ENCODE data around the gene CEACAM5. TPM values are rescaled to one million over a fixed set of nuclear protein-coding genes. Genes with fewer than 3 reads are reported as not detected.
"Not testable (repeated sequence)": the region's sequence is repeated elsewhere in the genome, so short reads cannot be mapped to it uniquely, and the experiment has no call there.

The CEACAM5 gene
- polyA plus RNA-seq, 1 donor from 2014 or later = not detected

DNA sequence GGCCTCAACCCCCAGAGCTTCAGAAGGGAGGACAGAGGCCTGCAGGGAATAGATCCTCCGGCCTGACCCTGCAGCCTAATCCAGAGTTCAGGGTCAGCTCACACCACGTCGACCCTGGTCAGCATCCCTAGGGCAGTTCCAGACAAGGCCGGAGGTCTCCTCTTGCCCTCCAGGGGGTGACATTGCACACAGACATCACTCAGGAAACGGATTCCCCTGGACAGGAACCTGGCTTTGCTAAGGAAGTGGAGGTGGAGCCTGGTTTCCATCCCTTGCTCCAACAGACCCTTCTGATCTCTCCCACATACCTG is 969 bp upstream of the CEACAM5 start:
- Mint-ChIP-seq H3K27me3 (peaks cover 20% of the 10 kb centered on the region), H3K9me3 (peaks cover 0 to 2% (median 0%) of the 10 kb centered on the region in 3 donors), H3K27ac (no peak overlapping the region), H3K36me3 (no peaks in the 10 kb centered on the region), H3K4me1 (peaks cover 0 to 6% (median 1%) of the 10 kb centered on the region in 3 donors), H3K4me3 (no peak overlapping the region)

DNA sequence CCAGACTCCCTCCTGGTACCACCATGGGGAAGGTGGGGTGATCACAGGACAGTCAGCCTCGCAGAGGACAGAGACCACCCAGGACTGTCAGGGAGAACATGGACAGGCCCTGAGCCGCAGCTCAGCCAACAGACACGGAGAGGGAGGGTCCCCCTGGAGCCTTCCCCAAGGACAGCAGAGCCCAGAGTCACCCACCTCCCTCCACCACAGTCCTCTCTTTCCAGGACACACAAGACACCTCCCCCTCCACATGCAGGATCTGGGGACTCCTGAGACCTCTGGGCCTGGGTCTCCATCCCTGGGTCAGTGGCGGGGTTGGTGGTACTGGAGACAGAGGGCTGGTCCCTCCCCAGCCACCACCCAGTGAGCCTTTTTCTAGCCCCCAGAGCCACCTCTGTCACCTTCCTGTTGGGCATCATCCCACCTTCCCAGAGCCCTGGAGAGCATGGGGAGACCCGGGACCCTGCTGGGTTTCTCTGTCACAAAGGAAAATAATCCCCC is 505 bp upstream of the CEACAM5 start:
- H3K9me3 Mint-ChIP-seq = peaks cover 0 to 2% (median 0%) of the 10 kb centered on the region in 3 donors
- peaks cover 19% of the 10 kb centered on the region for H3K27me3 Mint-ChIP-seq
- no peaks in the 10 kb centered on the region for H3K36me3 Mint-ChIP-seq
- H3K4me3 Mint-ChIP-seq = no peak overlapping the region
- H3K27ac Mint-ChIP-seq = no peak overlapping the region
- H3K4me1 Mint-ChIP-seq = peaks cover 0 to 6% (median 1%) of the 10 kb centered on the region in 3 donors

DNA sequence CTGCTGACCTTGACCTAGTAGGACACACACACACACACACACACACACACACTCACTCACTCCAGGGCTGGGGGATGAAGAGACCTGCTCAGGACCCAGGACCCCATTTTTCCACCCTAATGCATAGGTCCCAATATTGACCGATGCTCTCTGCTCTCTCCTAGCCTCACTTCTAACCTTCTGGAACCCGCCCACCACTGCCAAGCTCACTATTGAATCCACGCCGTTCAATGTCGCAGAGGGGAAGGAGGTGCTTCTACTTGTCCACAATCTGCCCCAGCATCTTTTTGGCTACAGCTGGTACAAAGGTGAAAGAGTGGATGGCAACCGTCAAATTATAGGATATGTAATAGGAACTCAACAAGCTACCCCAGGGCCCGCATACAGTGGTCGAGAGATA is 1.1 kb downstream of the CEACAM5 start:
- H3K4me1 Mint-ChIP-seq, H3K36me3 Mint-ChIP-seq, H3K9me3 Mint-ChIP-seq, H3K27ac Mint-ChIP-seq, H3K4me3 Mint-ChIP-seq: not testable (repeated sequence)
- H3K27me3 Mint-ChIP-seq = peaks cover 13% of the 10 kb centered on the region

DNA sequence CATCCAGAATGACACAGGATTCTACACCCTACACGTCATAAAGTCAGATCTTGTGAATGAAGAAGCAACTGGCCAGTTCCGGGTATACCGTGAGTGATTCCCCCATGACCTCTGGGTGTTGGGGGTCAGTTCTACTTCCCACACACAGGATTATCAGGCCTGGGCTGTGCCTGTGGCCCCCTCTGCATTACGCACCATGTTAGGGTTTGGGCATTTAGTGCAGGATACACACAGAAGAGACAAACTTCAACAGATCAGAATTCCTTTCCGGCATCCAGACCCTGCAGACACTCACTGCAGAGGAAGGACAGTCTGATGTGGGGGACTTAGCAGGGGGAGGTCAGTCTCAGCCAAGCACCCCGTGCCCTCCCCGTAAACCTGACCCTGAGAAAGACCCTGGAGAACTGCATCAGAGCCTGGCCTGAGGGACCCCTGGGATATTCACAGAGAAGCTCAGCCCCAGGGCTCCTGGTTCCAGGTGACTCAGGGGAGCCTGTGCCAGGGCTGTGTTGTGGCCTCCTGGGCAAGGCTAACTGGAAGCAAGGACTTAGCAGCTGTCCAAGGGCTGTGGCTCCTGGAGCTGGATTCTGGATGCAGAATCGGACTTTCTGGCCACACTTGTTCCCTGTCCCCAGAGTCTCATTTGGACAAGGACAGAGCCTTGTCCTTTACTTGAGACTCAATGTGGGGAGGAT is 1.7 kb downstream of the CEACAM5 start:
- H3K27ac Mint-ChIP-seq = no peak overlapping the region
- peaks cover 17% of the 10 kb centered on the region for H3K27me3 Mint-ChIP-seq
- H3K4me3 Mint-ChIP-seq = no peak overlapping the region
- H3K9me3 Mint-ChIP-seq = peaks cover 0 to 3% (median 0%) of the 10 kb centered on the region in 3 donors
- H3K4me1 Mint-ChIP-seq = peaks cover 0 to 6% (median 1%) of the 10 kb centered on the region in 3 donors
- H3K36me3 Mint-ChIP-seq = no peaks in the 10 kb centered on the region

DNA sequence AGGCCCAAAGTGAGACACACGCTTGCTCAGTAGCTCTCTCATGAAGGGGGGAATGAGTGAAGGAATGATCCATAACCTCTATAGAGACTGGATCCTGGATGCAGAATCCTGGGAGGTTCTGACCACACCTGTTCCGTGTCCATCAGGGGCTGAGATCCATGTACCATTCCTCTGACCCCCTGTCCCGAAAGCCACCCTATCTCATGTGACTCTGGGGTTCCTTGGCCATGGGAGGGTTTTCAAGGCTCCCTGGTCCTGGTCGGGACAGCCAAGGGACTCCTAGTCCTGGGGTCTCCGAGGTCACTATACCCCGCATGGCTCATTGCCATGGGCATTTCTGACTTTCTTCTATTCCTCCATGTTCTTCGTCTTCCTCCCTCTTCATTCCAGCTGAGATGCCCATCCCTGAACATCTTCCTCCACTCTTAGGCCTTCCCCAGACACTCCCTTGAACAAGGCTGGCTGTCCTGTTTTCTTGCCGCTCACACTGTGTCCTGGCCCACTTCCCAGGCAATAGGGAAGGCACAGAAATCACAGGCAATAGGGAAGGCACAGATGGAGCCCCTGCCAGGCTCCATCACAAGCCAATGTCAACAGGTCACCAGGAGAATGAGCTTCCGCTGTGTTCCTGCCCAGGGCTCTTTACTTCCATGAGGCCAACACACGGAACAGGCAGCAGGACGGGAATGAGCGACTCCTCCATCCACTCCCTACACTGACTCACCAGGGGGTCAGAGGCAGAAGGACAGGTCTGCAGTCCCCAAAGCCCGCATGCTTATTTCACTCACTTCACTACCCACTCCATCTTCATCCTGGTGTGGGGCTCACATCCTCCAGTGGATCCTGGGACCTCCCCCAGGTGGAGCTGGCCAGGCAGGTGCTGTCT is 3.2 kb downstream of the CEACAM5 start:
- Mint-ChIP-seq H3K4me1 (peaks cover 0 to 5% (median 1%) of the 10 kb centered on the region in 3 donors), H3K27me3 (peaks cover 19% of the 10 kb centered on the region), H3K27ac (peak overlapping the region in 1 of 3 donors; percentile 5), H3K36me3 (no peaks in the 10 kb centered on the region), H3K9me3 (peaks cover 0 to 2% (median 0%) of the 10 kb centered on the region in 3 donors), H3K4me3 (no peak overlapping the region)

DNA sequence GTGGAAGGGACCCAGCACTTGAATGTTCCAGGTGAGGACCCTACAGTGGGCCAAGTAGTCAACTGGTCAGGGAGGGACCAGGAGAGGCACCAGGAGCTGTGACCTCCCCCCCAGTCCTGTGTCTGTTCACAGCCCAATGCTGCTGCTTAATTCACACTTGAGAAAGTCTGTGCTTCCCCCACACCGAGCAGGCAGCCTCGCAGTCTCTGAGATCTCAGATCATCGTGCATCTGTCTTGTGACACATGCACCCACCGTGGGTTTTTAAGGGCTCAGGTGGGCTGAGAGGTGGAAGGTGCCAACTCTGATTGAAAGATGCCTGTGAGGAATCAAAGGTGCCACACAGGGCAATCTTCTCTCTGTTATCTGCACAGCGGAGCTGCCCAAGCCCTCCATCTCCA is 6.2 kb downstream of the CEACAM5 start:
- H3K4me1 Mint-ChIP-seq = no peaks in the 10 kb centered on the region
- no peak overlapping the region for H3K27ac Mint-ChIP-seq
- no peak overlapping the region for H3K4me3 Mint-ChIP-seq
- peaks cover 0 to 2% (median 0%) of the 10 kb centered on the region in 3 donors for H3K9me3 Mint-ChIP-seq
- H3K36me3 Mint-ChIP-seq = no peaks in the 10 kb centered on the region
- H3K27me3 Mint-ChIP-seq = peaks cover 18% of the 10 kb centered on the region

DNA sequence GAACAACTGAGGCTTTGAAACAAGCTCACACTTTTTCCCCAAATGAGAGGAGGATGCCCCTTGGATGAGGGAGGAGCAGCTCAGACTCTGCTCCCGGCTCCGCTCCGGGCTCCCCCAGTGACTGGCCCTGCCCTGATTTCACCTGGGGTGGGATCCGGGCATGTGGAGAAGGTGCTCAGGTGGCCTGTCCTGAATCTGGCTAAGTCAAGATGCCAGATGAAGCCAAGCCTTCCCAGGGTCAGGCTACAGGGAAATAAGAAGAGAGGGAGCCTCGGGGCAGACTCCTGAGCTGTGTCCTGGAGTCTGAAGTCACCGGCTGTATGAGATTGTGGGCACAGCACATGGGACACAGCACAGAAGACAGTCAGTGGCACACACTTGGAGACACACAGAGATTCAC is 10.3 kb downstream of the CEACAM5 start:
- H3K4me3 Mint-ChIP-seq = no peak overlapping the region
- peaks cover 0 to 2% (median 0%) of the 10 kb centered on the region in 3 donors for H3K9me3 Mint-ChIP-seq
- H3K27me3 Mint-ChIP-seq = peaks cover 20% of the 10 kb centered on the region
- no peaks in the 10 kb centered on the region for H3K4me1 Mint-ChIP-seq
- H3K36me3 Mint-ChIP-seq = no peaks in the 10 kb centered on the region
- no peak overlapping the region for H3K27ac Mint-ChIP-seq

DNA sequence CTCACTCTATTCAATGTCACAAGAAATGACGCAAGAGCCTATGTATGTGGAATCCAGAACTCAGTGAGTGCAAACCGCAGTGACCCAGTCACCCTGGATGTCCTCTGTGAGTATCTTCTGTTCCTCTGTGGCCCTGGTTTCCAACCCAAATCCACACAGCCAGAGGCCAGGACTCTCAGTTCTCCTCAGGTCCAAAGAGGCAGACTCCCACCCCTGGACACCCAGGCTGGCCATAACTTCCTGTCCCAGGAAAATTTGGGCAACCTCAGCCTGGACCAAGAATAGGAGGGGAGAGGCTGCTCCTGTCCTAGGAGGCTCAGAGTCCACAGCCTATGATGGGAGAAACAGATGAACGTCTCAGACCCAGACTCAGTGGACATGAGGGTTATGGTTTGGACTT is 11.7 kb downstream of the CEACAM5 start:
- no peaks in the 10 kb centered on the region for H3K36me3 Mint-ChIP-seq
- no peak overlapping the region for H3K27ac Mint-ChIP-seq
- H3K4me1 Mint-ChIP-seq = no peaks in the 10 kb centered on the region
- H3K27me3 Mint-ChIP-seq = peaks cover 16% of the 10 kb centered on the region
- H3K4me3 Mint-ChIP-seq = no peak overlapping the region
- H3K9me3 Mint-ChIP-seq = no peaks in the 10 kb centered on the region

DNA sequence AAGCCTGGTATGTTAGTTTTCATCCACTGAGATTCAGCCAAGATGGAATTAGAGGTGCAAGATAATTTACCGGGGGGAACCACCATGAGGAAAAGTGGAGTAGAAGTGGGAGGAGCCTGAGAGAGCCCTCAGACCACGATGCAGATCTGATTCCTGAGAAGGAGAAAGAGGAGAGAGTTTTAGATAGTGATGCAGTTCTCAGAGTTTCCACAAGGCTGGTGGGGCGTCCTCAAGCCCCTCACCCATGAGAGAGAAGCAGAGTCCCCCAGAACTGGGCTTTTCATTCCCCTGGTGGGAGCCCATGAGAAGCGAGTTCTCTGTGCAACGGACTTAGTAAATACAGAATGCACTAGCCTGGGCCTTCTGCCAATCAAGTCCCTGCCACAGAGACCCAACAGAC is 18.1 kb downstream of the CEACAM5 start:
- Mint-ChIP-seq H3K4me3 (no peak overlapping the region), H3K36me3 (no peaks in the 10 kb centered on the region), H3K27me3 (peaks cover 23% of the 10 kb centered on the region), H3K4me1 (no peaks in the 10 kb centered on the region), H3K9me3 (no peaks in the 10 kb centered on the region), H3K27ac (no peak overlapping the region)

DNA sequence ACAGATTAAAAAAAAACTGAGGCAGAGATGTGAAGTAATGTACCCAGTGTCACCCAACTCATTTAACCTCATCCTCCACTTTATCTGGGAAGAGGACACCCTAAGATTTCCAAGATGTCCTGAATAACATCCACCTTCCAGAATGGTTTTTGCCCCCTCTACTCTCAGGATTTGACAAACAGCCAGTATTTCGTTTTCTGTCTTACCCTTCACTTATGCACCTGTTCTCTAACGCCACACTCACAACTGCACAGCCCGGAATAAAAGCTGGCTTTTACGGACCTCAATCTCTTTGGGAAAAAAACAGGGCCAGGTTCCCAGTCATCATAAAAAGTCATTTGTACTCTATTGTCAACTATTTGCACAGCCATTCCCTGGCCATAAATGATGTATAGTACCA is 25.7 kb downstream of the CEACAM5 start:
- Mint-ChIP-seq H3K9me3 (no peaks in the 10 kb centered on the region), H3K36me3 (no peaks in the 10 kb centered on the region), H3K4me1 (no peaks in the 10 kb centered on the region), H3K4me3 (no peak overlapping the region), H3K27ac (no peak overlapping the region), H3K27me3 (peaks cover 17% of the 10 kb centered on the region)

DNA sequence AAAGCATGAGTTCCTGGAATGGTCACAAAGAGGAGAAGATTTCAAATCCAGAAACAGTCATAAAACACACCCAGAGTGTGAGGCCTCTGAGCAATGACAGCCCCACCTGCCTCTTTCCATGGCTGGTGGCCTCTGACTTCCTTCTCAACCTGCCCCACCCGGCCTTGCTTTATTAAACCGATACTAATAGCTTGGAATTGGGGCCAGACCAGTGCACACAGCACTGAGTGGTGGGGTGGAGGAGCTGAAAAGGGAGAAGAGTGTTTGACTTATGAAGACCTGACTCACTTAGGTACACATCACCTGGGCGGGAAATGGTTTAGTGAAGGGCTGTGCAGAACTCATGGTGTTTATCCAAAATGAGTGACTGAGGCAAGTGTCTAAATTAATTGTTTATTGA is 26.2 kb downstream of the CEACAM5 start:
- H3K27me3 Mint-ChIP-seq = peaks cover 17% of the 10 kb centered on the region
- H3K4me1 Mint-ChIP-seq = no peaks in the 10 kb centered on the region
- no peak overlapping the region for H3K27ac Mint-ChIP-seq
- no peaks in the 10 kb centered on the region for H3K9me3 Mint-ChIP-seq
- H3K4me3 Mint-ChIP-seq = no peak overlapping the region
- H3K36me3 Mint-ChIP-seq = no peaks in the 10 kb centered on the region

DNA sequence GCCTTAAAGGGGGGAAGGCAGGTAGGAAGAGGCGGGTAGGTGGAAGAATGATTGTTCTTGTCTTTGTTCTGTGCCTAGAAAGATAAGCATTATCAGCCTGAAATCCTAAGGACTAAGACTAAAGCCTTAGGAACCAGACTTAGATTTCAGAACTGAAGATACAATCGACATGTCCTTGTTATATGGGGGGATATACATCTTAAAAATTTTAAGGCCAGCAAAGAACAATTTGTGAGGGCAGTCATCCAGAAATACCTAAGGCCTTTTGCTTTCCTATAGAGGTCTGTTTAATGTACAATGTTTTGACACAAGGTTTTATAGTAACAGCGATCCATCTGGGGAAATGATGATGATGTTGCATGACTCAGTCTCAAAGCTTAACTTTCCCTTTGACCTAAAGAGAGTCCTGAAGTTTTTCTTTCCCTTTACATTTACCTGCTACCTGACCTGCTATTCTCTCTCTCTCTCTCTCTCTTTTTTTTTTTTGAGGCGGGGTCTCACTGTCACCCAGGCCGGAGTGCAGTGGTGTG is 26.7 kb downstream of the CEACAM5 start:
- no peak overlapping the region for H3K4me3 Mint-ChIP-seq

DNA sequence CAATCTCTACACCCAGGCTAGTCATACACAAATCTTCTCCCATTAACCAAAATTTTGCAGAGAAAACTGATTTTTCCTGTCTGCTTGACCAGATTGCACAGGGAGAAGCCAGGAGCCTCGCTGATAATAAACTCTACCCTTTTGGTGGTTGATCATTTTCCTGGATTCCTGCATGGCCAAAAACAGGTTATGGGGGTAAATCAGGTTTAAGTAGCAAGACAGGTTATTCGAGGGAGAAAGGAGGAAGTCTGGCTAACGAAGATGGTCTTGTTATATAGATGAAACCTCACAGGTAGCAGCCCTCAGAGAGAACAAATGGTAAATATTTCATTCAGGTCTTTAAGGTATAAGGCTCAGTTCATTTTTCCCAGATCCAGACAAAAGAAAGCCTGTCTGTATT is 30.9 kb downstream of the CEACAM5 start:
- Mint-ChIP-seq H3K27ac (no peak overlapping the region), H3K27me3 (peaks cover 9% of the 10 kb centered on the region), H3K4me3 (no peak overlapping the region), H3K4me1 (no peaks in the 10 kb centered on the region), H3K36me3 (no peaks in the 10 kb centered on the region), H3K9me3 (no peaks in the 10 kb centered on the region)

More for the DNA sequence above, 26.7 kb downstream of the CEACAM5 start:
- Mint-ChIP-seq H3K36me3 (no peaks in the 10 kb centered on the region), H3K27ac (no peak overlapping the region), H3K4me1 (no peaks in the 10 kb centered on the region), H3K27me3 (peaks cover 13% of the 10 kb centered on the region), H3K9me3 (no peaks in the 10 kb centered on the region)

DNA sequence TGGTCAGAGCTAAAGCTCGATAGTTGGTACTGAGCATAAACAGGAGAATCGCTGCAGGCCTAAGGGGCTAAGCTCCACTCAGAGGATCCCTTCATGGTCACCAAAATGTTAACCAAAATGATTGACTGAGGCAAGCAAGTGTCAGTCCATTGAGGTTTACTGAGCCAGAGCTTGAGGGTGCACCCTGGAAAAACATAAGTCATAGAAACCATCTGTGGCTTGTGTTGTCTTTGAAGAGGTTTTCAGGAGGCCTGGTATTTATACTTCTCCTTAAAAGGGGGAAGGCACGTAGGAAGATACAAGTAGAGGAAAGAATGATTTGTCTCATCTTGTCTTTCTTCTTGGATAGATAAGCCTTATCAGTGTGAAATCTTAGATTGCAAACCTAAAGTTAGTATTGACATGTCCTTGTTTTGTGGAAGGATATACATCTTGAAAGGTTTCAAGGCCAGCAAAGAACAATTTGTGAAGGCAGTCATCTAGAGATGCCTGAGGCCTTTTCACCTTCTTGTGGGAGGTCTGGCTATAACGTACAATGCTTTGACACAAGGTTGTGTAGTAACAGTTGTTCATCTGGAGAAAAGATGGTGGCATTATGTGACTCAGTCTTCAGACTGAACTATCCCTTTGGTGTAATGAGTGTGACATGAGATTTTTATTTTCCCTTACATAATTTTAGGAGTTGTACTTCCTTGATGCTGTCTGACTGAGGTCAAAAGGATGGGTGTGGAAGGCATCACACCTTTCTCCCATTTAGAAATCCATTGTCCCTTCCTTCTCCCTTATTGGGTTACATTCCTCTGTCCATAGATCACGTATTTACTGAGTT is 32.2 kb downstream of the CEACAM5 start:
- no peaks in the 10 kb centered on the region for H3K36me3 Mint-ChIP-seq
- H3K27ac Mint-ChIP-seq = no peak overlapping the region
- no peaks in the 10 kb centered on the region for H3K9me3 Mint-ChIP-seq
- H3K4me3 Mint-ChIP-seq = no peak overlapping the region
- H3K4me1 Mint-ChIP-seq = peaks cover 0 to under 1% (median 0%) of the 10 kb centered on the region in 3 donors
- peaks cover 16% of the 10 kb centered on the region for H3K27me3 Mint-ChIP-seq

DNA sequence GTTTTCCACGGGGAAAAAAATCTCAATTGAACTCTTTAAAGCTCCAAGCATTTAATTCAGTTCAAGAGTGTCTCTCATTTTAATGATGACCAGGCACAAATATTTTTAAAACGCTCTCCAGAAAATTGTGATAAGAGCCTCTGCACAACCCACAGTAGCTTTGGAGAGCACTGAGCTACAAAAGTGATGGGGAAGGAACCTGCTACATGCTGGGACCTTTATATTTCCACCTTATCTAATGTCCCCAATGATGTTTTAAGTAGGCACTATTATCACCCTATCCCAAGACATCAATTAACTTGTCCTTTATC is 32.8 kb downstream of the CEACAM5 start:
- no peaks in the 10 kb centered on the region for H3K9me3 Mint-ChIP-seq
- peaks cover 3 to 4% (median 4%) of the 10 kb centered on the region in 3 donors for H3K4me1 Mint-ChIP-seq
- no peak overlapping the region for H3K4me3 Mint-ChIP-seq
- H3K27me3 Mint-ChIP-seq = peaks cover 21% of the 10 kb centered on the region
- no peaks in the 10 kb centered on the region for H3K36me3 Mint-ChIP-seq
- H3K27ac Mint-ChIP-seq = no peak overlapping the region

Measured in IgD-negative memory B cell (primary cell).